Kidney capillary endothelial cell (primary cell): ENCODE results near the gene TCTN2.

ENCODE experiments used
- DNase-seq: peaks from one replicate; pipeline ENCODE4 v3.0.0-alpha.2; 2018; ENCODE audit warnings: low spot score

Gene TCTN2

DNA sequence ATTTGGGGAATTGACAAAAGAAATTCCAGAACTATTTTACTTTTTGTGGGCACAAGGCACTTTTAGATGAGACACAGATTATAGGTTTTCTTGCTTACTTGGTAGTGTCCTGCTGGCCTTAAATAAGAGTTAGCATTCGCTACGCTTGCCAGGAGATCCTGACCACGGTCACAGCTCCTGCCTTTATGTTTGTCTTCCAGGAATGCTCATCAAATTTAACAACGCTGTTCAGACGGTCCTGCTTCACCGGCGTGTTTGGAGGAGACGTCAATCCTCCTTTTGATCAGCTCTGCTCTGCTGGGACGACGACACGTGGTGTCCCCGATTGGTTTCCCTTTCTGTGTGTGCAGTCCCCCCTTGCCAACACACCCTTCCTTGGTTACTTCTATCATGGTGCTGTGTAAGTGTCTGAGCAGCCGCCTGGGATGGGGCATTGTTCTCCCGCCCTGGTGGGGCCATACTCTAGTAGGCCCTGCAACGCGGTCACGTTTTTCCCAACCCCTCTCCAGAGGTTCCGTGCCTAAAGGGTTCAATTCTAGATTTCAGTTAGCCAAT lies 15.8 kb downstream of the TCTN2 start:
- DNase-seq: no peak

DNA sequence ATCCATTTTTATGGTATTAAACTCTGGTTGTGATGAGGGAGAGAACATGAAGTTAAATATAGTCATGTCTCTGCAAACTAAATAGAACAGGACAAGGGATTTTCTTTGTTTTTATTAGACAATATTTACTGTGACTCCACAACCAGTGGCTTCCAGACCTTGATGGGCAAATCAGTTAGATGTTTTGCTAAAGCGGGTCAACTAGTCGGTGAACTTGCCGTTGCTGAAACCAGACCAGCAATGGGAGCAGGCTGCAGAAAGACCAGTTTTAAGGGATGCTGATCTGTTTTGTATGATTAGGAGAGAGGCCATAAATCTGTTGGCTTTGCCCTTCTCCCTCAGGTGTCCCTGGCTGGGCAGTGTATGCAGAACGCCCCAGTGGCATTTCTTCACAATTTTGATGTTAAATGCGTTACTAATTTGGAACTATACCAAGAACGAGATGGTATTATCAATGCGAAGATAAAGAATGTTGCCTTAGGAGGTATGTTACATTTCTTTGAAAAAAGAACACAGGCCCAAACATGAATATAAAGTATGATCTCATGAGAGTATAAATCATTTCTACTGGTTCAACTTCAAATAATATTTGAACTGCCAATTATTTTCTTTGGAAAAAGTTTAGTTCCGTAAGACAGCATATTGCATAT lies 19.4 kb downstream of the TCTN2 start:
- DNase-seq: no peak

GRCh38 chr12:123696207-123696606 lies 25.3 kb downstream of the TCTN2 start:
- no peak for DNase-seq

GRCh38 chr12:123696646-123697045 lies 25.7 kb downstream of the TCTN2 start:
- no peak for DNase-seq

DNA sequence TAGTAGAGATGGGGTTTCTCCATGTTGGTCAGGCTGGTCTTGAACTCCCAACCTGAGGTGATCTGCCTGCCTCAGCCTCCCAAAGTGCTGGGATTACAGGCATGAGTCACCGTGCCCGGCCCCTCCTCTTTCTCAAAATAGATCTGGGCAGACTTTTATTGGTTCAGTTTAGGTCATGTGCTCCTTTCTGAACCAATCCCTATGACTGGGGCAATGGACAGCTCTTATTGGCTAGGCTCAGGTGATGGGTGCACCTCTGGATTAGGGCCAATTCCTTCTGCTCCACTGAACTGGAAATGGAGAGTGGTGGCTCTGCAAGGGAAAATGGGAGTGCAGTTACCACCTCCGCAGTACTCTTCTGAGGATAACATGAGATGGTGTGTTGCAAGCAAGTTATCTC lies 35.0 kb downstream of the TCTN2 start:
- DNase-seq: no peak

GRCh38 chr12:123707466-123707865 lies 36.6 kb downstream of the TCTN2 start:
- DNase-seq: no peak

DNA sequence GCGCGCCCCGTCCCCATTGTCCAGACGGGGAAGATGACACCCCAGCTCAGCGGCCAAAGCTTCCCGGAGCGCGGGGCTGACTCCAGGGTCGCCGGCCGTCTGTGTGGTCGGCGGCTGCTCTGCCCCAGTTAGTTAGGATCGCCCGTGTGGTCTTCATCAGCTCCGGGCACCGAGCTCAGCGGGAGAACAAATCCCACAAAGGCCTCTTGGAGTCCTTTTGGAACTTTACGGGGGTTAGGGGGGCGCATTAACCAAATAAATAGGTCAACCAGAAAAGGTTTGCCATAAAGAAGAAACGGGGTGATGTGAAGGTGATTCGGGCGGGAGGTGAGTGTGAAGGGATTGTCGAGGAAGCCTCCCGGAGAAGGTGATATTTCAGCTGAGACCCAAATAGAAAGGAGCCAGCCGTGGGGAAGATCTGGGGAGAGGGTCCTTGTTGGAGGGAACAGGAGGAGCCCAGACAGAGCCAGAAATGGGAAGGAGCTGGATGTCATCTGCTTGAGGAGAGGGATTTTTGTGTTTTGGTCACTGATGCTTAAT lies 41.9 kb downstream of the TCTN2 start:
- no peak for DNase-seq

- DNase-seq: no peak
Observed at GRCh38 chr12:123713398-123713797, 42.5 kb downstream of the TCTN2 start.

DNA sequence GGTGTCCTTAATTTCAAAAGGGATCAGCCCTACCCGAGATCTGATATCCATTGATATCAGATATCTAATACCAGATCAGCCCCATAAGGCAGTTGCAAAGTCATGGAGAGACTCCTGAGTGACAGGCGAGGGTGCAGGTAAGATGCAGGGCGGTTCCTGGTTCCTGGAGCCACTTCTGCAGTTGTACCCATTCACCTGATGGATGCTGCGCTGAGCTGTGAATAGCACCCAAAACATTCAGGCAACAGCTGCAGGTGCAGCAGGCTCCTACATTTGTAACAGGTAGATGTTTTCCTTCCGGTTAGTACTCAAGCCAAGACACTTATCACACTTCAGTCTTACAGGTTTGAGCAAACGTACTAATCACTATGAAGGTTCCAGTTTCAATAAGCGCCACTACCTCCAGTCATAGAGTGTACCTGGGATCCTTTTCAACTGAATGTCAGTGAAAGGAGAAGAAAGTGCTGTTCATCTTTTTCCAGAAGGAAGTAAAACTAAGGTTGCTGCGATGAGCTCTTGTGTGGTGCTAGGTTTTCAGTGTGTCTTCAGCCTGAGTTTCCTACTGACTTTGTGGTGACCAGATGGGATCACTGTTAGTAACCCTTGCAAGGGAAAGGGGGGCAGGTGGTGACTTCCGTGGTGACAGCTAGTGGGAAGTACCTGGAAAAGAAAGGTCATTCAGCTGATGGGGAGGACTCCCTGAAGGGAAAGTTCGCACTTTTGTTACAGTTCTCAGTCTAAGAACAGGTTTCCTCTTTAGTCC lies 43.1 kb downstream of the TCTN2 start:
- DNase-seq: no peak

DNA sequence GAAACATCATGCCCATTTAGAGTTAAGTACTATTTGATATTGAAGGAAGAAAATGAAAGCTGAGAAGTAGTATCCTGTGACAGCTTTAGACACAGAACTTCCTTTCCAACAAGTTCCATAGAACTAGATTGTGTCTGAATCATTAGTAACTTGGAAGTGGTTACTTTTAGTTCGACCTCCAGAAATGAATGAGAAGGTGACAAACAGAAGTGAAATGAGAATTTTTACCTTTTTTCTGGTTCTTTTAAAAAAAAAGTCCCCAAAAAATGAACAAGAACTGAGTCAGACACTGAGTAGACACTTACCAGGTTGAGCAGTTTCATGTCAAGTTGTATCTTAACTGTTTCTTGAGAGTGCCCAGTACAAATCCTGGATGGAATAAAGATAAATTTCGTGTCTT lies 44.3 kb downstream of the TCTN2 start:
- DNase-seq: no peak

- no peak for DNase-seq
Observed at GRCh38 chr12:123717350-123717749, 46.4 kb downstream of the TCTN2 start.

DNA sequence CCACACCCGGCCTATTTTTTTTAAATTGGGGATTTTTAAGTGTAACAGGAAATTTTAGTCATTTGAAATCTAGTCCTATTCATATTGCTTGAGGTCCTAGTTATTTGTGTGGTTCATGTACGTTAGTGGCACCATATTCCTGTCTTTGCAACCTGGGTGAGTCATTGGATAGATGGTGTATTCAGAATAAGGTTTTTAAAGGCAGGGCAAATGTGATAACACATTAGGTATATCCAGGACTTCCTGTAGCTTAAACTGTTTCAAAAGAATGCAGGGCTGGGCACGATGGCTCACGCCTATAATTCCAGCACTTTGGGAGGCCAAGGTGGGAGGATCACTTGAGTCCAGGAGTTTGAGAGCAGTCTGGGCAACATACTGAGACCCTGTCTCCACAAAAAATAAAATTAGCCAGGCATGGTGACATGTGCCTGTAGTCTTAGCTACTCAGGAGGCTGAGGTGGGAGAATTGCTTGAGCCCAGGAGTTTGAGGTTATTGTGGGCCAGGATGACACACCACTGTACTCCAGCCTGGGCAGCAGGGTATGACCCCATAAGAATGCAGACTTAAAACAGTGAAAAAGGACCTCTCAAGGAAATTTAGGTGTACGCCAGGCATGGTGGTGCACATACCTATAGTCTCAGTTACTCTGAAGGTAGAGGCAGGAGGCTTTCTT lies 49.4 kb downstream of the TCTN2 start:
- DNase-seq: no peak

DNA sequence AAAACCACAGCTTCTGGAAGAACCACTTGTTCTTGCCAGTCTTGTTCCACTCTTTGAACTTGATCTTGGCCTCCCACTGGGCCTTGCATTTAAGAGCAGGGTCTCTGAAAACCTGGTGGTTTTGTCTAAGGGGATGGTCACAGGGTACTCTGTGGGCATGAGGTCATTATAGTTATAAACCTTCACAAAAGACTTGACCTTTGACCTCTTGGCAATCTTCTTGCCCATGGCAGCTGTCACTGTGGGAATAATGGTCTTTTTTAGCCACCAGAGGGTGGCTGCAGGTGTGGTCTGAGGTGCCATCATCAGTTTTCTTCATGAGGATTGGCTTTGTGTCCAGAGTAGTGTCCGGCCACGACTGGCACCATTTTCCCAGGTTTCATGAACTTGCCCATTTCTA lies 50.3 kb downstream of the TCTN2 start:
- no peak for DNase-seq

DNA sequence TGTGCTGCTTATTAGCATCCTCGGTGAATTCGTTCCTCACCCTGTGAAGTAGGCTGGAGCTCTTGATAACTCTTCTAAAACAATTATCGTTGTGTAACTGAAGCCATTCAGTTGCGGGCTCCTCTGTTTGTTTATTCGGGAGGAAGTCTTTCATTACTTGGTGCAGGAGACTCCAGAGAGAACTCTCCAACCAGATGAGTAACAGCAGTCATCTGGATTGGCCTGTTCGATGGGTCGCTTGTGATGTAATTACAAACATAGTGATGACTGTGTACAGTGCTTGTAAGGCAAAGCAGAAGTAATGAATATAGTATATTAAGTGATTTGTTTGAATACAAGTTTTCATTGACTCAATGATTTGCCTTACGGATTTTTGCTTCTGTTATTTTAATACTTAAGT lies 52.1 kb downstream of the TCTN2 start:
- no peak for DNase-seq

DNA sequence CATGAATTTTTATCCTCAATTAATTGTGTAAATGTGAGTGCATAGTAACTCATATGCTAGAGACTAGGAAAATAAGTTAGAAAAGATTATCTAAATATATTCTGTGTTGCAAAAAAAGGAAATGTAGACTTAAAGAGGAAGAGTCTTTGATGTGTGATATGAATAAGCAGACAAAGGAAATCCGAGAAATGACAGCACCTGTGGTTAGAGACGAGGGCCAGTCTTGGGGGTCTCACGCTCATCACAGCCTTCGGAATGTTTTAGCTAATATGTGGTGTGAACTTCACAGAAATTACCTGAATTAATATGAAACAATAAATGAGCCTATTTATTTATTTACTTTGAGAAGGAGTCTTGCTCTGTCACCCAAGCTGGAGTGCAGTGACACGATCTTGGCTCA lies 52.9 kb downstream of the TCTN2 start:
- no peak for DNase-seq

GRCh38 chr12:123726244-123726643 lies 55.3 kb downstream of the TCTN2 start:
- no peak for DNase-seq

GRCh38 chr12:123726962-123727361 lies 56.0 kb downstream of the TCTN2 start:
- no peak for DNase-seq

DNA sequence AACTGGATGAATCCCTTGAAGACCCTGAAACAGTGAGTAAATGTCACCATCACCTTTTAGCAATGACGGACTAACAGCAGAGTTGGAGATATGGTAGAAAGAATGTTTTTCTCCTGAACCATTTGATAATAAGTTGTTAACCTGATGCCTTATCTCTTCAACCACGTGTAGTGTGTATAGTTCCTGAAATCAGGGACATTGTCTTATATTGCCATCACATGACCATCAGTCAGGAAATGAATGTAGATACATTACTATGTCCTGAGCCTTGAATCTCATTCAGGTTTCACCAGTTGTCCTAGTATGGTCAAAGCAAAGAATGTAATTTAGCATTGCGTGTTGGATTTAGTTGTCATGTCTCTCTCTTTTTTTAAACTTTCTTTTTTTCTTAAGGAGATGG lies 57.0 kb downstream of the TCTN2 start:
- DNase-seq: no peak

DNA sequence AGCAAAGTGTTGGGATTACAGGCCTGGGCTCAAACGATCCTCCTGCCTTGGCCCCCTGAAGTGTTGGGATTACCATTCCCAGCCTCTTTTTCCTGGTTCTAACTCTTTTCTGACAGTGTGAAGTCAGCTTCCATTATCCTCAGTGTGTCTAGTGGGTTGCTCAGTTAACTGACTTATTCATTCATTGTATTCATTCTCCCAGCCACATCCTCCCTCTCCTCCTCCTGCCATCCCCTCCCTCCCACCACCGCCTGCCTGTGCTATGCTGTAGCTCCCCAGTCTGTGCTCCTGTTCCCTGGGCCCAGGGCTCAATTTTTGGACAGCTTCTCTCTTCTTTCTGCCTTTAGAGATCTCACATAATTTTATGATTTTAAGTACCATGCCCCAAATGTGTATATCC lies 60.7 kb downstream of the TCTN2 start:
- DNase-seq: no peak

- no peak for DNase-seq
Observed at GRCh38 chr12:123732251-123732650, 61.3 kb downstream of the TCTN2 start.

- no peak for DNase-seq
Observed at GRCh38 chr12:123733229-123733628, 62.3 kb downstream of the TCTN2 start.

GRCh38 chr12:123734268-123734667 lies 63.4 kb downstream of the TCTN2 start:
- no peak for DNase-seq
